ENCODE measurements around the gene ANO7.

ANO7 gene

DNA sequence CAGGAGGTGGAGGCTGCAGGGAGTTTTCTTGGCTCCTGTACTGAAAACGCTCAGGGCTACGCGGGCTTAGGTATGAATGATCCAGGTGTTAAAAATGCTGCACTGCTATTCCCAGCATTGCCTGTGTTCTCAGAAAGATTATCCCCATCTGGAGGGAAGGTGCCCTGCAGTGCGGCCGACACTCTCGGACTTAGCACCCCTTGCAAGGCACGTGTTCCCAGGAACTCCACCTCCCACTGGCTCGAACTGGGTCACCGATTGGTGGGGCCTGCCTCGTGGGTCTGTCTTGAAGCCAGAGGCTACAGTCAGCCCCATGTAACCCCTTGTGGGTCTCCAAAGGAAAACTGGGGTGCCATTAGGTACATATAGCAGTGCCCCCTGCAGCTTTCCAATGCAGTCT lies 25.7 kb downstream of the ANO7 start:
- no peak for DNase-seq

- no peak for DNase-seq
Measured at GRCh38 chr2:241214766-241215165, 26.3 kb downstream of the ANO7 start.

DNA sequence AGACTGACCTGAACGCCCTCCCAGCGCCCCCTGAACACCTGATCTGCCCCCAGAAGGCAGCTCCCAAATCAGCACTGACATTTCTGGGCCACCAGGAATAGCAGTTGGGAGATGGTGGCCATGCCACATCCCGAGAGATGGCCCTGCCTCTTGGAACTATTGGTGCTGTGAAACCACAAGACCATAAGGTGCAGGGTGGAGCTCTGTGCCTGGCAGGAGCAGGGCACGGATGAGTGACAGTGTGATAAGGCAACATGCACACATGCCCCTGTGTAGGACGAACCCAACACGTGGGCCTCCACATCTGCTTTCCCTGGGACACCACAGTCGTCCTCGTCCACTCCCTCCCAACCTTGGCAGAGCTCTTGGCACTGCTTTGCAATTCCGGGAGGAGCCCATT lies 26.9 kb downstream of the ANO7 start:
- DNase-seq, result no peak

GRCh38 chr2:241216211-241216761 lies 27.8 kb downstream of the ANO7 start:
- DNase-seq, result no peak

- DNase-seq, result peak; percentile 82
Measured at GRCh38 chr2:241217320-241218031, 29.0 kb downstream of the ANO7 start.

DNA sequence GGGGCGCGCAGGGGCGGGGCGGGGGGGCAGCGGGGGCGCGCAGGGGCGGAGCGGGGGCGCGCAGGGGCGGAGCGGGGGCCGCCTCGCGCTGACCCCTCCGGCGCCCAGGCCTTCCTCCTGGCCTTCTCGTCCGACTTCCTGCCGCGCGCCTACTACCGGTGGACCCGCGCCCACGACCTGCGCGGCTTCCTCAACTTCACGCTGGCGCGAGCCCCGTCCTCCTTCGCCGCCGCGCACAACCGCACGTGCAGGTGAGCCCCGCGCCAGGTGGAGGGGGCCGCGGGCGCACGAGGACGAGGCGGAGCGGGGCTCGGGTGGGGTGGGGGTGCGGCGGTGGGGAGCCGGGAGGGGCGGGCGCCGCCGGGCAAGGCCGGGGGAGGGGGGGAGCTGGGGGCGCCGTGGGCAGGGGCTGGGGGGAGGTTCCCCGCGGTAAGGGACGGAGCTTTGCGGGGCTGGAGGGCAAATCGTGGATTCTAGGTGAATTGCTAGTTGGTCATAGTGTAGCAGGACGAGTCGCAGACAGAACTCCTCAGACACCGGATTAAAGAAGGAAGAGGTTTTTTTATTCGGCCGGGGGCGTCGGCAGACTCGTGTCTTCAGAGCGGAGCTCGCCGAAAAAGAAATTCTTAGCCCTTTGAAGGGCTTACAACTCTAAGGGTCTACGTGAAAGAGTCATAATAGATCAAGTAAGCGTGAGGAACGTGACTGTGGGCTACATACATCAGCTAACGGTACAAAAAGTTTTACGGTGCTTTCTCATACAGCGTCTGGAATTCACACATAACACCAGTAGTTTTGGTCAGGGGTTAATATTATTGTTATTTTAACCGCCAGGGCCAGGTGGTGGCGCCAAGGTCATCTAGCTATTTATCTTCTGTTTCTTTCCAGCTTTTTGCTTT lies 29.9 kb downstream of the ANO7 start:
- DNase-seq, result peak; percentile 60

GRCh38 chr2:241219030-241219382 lies 30.5 kb downstream of the ANO7 start:
- no peak for DNase-seq

- DNase-seq, result no peak
Measured at GRCh38 chr2:241219856-241220356, 31.4 kb downstream of the ANO7 start.

- DNase-seq, result no peak
Measured at GRCh38 chr2:241223211-241224017, 34.9 kb downstream of the ANO7 start.

- DNase-seq, result peak; percentile 63
Measured at GRCh38 chr2:241224018-241224850, 35.8 kb downstream of the ANO7 start.

DNA sequence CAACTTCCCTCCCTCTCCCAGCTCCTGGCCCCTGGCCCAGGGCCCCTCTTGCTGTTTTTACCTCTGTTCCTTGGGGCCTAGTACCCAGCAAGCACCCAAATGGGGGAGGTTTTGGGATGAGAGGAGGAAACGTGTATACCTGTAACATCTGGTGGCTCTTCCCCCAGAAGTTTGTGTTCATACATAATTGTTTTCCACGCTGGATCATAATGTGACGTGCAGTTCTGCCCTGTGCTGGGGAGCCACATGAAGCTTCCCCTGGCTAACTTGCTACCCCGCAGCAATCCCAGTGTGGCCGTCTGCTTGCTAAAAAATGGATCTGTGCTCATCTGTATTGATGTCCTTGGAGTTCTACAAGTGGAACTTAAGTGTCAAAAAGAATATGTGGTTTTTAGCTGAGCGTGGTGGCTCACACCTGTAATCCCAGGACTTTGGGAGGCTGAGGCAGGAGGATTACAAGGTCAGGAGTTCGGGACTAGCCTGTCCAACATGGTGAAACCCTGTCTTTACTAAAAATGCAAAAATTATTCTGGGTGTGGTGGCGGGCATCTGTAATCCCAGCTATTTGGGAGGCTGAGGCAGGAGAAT lies 36.5 kb downstream of the ANO7 start:
- DNase-seq, result no peak

GRCh38 chr2:241225545-241225944 lies 37.1 kb downstream of the ANO7 start:
- no peak for DNase-seq

DNA sequence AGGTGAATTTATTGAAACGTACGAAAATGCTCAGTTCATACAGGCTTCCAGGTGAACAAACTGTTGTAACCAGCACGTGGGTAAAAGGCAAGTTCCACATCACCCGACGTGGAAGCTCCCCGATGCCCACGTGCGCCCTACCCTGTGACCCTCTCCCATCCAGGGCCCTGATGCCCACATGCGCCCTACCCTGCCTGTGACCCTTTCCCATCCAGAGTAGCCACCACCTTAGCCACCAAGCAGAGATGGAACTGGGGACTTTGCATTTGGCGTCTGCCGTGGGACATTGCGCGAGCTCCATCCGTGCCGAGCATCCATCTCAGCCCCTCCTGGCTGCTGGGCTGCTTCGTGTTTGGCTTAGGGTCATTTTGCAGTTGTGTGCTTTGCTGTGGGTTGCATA lies 37.5 kb downstream of the ANO7 start:
- no peak for DNase-seq

DNA sequence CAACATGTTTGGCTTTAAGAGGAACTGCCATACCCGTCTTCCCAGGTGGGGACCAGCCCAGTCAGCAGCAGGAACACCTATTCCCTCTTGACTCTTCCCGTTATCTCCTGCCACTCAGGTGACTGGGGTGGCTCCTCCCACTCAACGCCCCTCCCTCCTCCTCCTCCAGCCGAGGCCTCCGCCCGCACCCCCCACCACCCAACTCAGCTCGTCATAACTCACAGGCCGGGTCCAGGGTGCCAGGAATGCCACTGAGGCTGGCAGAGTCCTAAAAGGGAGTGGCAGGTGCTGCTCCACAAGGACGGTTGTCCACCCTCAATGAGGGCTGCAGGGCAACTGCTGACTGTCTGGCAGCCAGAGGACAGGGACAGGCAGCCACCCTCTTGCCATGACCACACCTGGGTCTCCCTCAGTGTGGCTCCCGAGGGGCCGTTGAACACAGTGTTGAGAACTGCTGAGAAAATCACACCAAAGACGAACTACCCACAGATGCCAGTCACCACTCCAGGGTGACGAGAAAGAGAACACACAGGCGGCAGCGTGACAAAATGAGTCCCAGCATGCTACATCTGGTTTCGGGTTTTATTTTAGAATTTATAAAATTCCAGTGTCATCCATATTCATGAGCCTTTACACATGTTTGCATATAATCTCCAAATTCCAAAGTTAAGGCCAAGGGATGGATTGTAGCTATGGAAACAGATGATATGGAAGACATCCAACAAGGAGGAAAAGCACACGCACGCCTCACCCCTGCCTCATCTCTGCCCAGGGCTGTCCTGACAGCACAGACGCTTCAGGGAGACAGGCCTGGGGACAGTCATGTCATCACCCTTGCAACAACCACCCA lies 38.5 kb downstream of the ANO7 start:
- no peak for DNase-seq

GRCh38 chr2:241227594-241227993 lies 39.1 kb downstream of the ANO7 start:
- DNase-seq, result no peak

- DNase-seq, result no peak
Measured at GRCh38 chr2:241228081-241228859, 39.8 kb downstream of the ANO7 start.

DNA sequence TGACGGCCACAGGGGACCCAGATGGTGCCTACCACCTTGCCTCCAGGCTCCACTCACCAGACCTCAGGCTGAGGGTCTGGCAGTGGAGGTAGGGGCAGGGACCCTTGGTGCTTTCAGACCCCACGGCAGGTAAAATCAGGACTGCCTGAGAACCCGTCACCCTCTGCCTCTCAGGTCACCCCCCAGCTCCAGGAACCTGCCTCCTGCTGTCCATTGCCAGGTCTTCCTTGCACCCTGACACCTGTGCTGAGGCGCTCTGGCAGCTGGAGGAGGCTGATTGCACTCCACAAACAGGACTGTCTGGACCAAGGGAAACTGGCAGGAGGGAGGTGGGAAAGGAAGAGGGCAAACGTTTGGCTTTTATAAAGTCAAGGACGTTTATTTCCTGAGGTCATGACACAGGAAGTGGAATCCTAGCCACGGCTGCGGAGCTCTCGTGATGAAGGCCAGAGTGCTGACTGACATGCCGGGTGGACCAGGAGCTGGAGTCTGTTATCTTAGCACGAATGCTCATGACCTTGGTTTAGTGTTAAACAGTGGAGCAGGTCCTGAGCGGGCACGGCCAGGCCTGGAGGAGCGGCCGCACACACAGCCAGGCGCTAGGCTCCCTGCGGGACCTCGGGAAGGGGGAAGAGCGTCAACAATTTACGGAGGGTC lies 40.5 kb downstream of the ANO7 start:
- no peak for DNase-seq

- no peak for DNase-seq
Measured at GRCh38 chr2:241229563-241230401, 41.3 kb downstream of the ANO7 start.

Data from left hindlimb (tissue), 1 donor.